ENCODE measurements around the gene KRT8. TPM values are rescaled to one million over a fixed set of nuclear protein-coding genes. Genes with fewer than 3 reads are reported as not detected.

The KRT8 gene
- total and polyA plus RNA-seq, 2 of the 13 experiments (the other 11 are each of a cell fraction or from before 2014, with no cell fraction given) = 498 to 718 TPM

GRCh38 chr12:52949413-52950331, 44.8 kb upstream of the KRT8 start (continued):
- TF ChIP-seq ZNF547 (CRISPR knock-in tag; IDR thresholded peaks at IDR 0.05) (peak; percentile 74; the same call in 1 of the 2 replicates), MBNL3 (CRISPR knock-in tag; conservative IDR thresholded peaks at IDR 0.05) (no peak), HMGXB4 (CRISPR knock-in tag; IDR thresholded peaks at IDR 0.05; ENCODE audit: borderline replicate concordance in 1 of 2, low read depth in 1 of 2) (peak; percentile 56 to 80; a peak in 2 of 4 replicates), NFKB2 (CRISPR knock-in tag; IDR thresholded peaks at IDR 0.05; ENCODE audit: borderline replicate concordance) (0 out of 2 replicates have a peak, but pooled peaks have one; percentile 32), ZFP82 (CRISPR knock-in tag; IDR thresholded peaks at IDR 0.05; ENCODE audit: borderline replicate concordance) (peak; percentile 47; the same call in 1 of the 2 replicates), FOXP1 (IDR thresholded peaks at IDR 0.05) (peak; percentile 67; the same call in 1 of the 2 replicates), FOXP1 (CRISPR knock-in tag; IDR thresholded peaks at IDR 0.05) (peak; percentile 72), CSRNP2 (CRISPR knock-in tag; conservative IDR thresholded peaks at IDR 0.05; ENCODE audit: low read depth) (no peak), RELA (CRISPR knock-in tag; IDR thresholded peaks at IDR 0.05) (0 out of 2 replicates have a peak, but pooled peaks have one; percentile 40), SOX13 (IDR thresholded peaks at IDR 0.05) (peak; percentile 25; the same call in 1 of the 2 replicates), SOX13 (CRISPR knock-in tag; conservative IDR thresholded peaks at IDR 0.05 in 1 of 2, IDR thresholded peaks at IDR 0.05 in 1 of 2) (peak; percentile 62 to 93; a peak in 2 of 4 replicates), TEAD2 (CRISPR knock-in tag; IDR thresholded peaks at IDR 0.05) (no peak), ZNF512 (CRISPR knock-in tag; IDR thresholded peaks at IDR 0.05) (0 out of 2 replicates have a peak, but pooled peaks have one; percentile 22), SSRP1 (CRISPR knock-in tag; IDR thresholded peaks at IDR 0.05) (peak; percentile 95), BATF2 (CRISPR knock-in tag; IDR thresholded peaks at IDR 0.05) (no peak), PPARG (CRISPR knock-in tag; conservative IDR thresholded peaks at IDR 0.05) (peak; percentile 57; the same call in 1 of the 2 replicates), SOX6 (IDR thresholded peaks at IDR 0.05) (no peak), SOX6 (CRISPR knock-in tag; IDR thresholded peaks at IDR 0.05) (peak; percentile 77)
